ENCODE results near the gene HNF4A.

DNA sequence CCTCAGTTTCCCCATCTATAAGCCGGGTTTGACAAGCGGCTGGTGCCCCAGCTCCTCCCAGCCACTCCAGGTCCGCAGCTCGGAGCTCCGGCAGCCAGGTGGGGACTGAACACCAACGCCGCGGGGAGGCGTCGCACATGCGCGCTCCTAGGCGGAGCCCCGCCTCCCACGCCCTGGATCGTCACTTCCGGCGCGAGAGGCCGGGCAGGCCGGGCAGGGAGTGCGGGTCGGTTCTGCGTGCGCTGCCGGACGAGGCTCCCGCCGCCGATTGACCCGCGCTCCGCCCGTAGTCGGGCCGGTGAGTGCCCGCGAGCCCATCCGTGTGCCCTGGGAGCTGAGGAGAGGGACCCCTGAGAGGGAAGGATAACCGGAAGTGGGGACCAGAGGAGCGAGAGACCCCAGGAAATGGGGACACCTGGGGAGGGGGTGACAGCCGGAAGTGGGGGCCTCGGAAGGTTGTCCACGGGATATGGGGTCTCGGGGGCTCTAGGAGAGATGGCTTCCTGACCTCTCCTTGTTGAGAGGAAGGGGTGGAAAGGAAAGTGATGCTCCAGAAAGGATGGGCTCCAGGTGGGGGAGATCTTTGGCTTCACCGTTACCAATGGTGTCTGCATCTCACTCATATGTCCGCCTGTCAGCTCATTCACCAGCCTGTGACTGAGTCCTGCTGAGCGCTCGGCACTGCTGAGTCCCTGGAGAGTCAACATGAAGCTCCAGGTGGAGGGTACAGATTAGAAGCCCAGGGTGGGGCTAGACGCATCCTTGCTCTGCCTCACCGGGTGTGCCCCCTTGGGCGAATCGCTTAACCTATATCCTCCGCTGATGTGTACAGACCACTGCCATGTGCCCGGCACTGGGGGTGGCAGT is 120.4 kb downstream of the HNF4A start, which contains the start of gene TTPAL:
- peak; percentile 14; the same call in 1 of the 2 replicates for TF ChIP-seq TRIM28 (IDR thresholded peaks at IDR 0.05; ENCODE audit: borderline replicate concordance, low read length)
- TF ChIP-seq, protein P1, sequence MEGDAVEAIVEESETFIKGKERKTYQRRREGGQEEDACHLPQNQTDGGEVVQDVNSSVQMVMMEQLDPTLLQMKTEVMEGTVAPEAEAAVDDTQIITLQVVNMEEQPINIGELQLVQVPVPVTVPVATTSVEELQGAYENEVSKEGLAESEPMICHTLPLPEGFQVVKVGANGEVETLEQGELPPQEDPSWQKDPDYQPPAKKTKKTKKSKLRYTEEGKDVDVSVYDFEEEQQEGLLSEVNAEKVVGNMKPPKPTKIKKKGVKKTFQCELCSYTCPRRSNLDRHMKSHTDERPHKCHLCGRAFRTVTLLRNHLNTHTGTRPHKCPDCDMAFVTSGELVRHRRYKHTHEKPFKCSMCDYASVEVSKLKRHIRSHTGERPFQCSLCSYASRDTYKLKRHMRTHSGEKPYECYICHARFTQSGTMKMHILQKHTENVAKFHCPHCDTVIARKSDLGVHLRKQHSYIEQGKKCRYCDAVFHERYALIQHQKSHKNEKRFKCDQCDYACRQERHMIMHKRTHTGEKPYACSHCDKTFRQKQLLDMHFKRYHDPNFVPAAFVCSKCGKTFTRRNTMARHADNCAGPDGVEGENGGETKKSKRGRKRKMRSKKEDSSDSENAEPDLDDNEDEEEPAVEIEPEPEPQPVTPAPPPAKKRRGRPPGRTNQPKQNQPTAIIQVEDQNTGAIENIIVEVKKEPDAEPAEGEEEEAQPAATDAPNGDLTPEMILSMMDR (tag by site-specific recombination; IDR thresholded peaks at IDR 0.05) = peak; percentile 65; the same call in 1 of the 2 replicates
- TF ChIP-seq KLF9 (tag by site-specific recombination; IDR thresholded peaks at IDR 0.05; ENCODE audit: low read depth) = peak; percentile 75
- TF ChIP-seq, protein P2, sequence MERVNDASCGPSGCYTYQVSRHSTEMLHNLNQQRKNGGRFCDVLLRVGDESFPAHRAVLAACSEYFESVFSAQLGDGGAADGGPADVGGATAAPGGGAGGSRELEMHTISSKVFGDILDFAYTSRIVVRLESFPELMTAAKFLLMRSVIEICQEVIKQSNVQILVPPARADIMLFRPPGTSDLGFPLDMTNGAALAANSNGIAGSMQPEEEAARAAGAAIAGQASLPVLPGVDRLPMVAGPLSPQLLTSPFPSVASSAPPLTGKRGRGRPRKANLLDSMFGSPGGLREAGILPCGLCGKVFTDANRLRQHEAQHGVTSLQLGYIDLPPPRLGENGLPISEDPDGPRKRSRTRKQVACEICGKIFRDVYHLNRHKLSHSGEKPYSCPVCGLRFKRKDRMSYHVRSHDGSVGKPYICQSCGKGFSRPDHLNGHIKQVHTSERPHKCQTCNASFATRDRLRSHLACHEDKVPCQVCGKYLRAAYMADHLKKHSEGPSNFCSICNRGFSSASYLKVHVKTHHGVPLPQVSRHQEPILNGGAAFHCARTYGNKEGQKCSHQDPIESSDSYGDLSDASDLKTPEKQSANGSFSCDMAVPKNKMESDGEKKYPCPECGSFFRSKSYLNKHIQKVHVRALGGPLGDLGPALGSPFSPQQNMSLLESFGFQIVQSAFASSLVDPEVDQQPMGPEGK (tag by site-specific recombination; IDR thresholded peaks at IDR 0.05) = peak; percentile 87
- no peak for TF ChIP-seq PRDM10 (tag by site-specific recombination; IDR thresholded peaks at IDR 0.05)
- TF ChIP-seq ZNF426 (tag by site-specific recombination; IDR thresholded peaks at IDR 0.05) = no peak
- no peak for TF ChIP-seq ZNF549 (tag by site-specific recombination; IDR thresholded peaks at IDR 0.05)
- TF ChIP-seq REST (tag by site-specific recombination; IDR thresholded peaks at IDR 0.05) = peak; percentile 17; the same call in 1 of the 2 replicates
